NCI-H345 (cell line): ENCODE measurements around the gene LMBR1.
"Not testable (repeated sequence)": the region's sequence is repeated elsewhere in the genome, so short reads cannot be mapped to it uniquely, and the experiment has no call there.

Experiments
- DNase-seq: peaks from one replicate; lab custom pipeline; 2025; lab: John Stamatoyannopoulos, UW

LMBR1 gene

GRCh38 chr7:156655251-156655650 is 237.7 kb downstream of the LMBR1 start:
- no peak for DNase-seq

- DNase-seq, result no peak
Observed at GRCh38 chr7:156654511-156655234, 238.3 kb downstream of the LMBR1 start.

GRCh38 chr7:156652886-156653568 is 240.0 kb downstream of the LMBR1 start:
- no peak for DNase-seq

GRCh38 chr7:156651474-156651873 is 241.5 kb downstream of the LMBR1 start:
- no peak for DNase-seq

- DNase-seq, result peak; percentile 9
Observed at GRCh38 chr7:156650042-156650441, 242.9 kb downstream of the LMBR1 start.

- DNase-seq, result not testable (repeated sequence)
Observed at GRCh38 chr7:156647330-156647729, 245.7 kb downstream of the LMBR1 start.

- DNase-seq, result peak; percentile 39
Observed at GRCh38 chr7:156642306-156643045, 250.5 kb downstream of the LMBR1 start.

- peak; percentile 54 for DNase-seq
Observed at GRCh38 chr7:156640949-156641485, 252.0 kb downstream of the LMBR1 start.

GRCh38 chr7:156640257-156640948 is 252.6 kb downstream of the LMBR1 start, which contains the start of gene RNF32:
RNF32 (plus strand) TSS chr7:156640774; CDS start chr7:156643878, 3,104 bp downstream.
- peak; percentile 95 for DNase-seq

- no peak for DNase-seq
Observed at GRCh38 chr7:156639426-156640256, 253.3 kb downstream of the LMBR1 start.

GRCh38 chr7:156638443-156639077 is 254.4 kb downstream of the LMBR1 start:
- no peak for DNase-seq

GRCh38 chr7:156637093-156637492 is 255.9 kb downstream of the LMBR1 start:
- DNase-seq, result not testable (repeated sequence)

- no peak for DNase-seq
Observed at GRCh38 chr7:156635529-156636385, 257.2 kb downstream of the LMBR1 start.

GRCh38 chr7:156634117-156634516 is 258.9 kb downstream of the LMBR1 start:
- no peak for DNase-seq

- DNase-seq, result no peak
Observed at GRCh38 chr7:156629873-156630272, 263.1 kb downstream of the LMBR1 start.

GRCh38 chr7:156628562-156628961 is 264.4 kb downstream of the LMBR1 start:
- no peak for DNase-seq
